ENCODE measurements around the gene KRTAP12-4.

DNA sequence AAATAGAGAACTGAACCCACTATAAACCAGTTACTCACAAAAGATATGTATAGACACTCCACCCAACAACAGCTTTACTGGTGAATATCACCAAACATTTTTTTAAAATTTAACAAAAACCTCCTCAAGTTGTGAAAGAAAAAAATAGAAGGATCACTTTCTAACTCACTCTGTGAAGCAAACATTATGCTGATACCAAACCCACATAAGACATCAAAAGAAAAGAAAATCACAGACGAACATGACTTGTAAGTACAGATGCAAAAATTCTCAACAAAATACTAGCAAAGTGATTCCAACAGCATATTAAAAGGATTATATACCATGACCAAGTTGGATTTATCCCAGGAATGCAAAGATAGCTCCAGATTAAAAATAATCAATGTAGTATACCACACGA is 37.2 kb upstream of the KRTAP12-4 start:
- TF ChIP-seq CTCF (IDR thresholded peaks at IDR 0.05; ENCODE audit: poor library complexity, severe bottlenecking), result no peak
- no peak for TF ChIP-seq EZH2 (IDR thresholded peaks at IDR 0.05; ENCODE audit: borderline replicate concordance, insufficient read depth, low read length, poor library complexity, severe bottlenecking)
- TF ChIP-seq REST (IDR thresholded peaks at IDR 0.05; ENCODE audit: borderline replicate concordance), result no peak
- TF ChIP-seq POLR2AphosphoS5 (IDR thresholded peaks at IDR 0.05), result no peak
- TF ChIP-seq EP300 (conservative IDR thresholded peaks at IDR 0.05; ENCODE audit: poor library complexity, severe bottlenecking), result no peak

Data from neural cell (in vitro differentiated cells).